KBM-7 (cell line): ENCODE results near the gene ACAT1.
"Not testable (repeated sequence)": the region's sequence is repeated elsewhere in the genome, so short reads cannot be mapped to it uniquely, and the experiment has no call there.

Experiments used
- DNase-seq: peaks from one replicate; pipeline ENCODE4 v3.0.0-alpha.2; 2015
- in situ Hi-C: fragments of 300-500 bp; cut with MboI; formaldehyde crosslinking; loops from 2 replicates; pipeline ENCODE4 v1.14.3; 2020; ENCODE audit warnings: low sequenced_read_pairs, low pct_unique_long_range_greater_than_20kb, mixed read lengths

The ACAT1 gene

GRCh38 chr11:108121274-108122155 is at the start of gene ACAT1:
Gene ACAT1, plus strand, starts transcription at chr11:108121567. Its CDS starts 40 bp downstream, at chr11:108121607.
- peak; percentile 95 for DNase-seq
- in situ Hi-C loops, result no loop called here

- in situ Hi-C loops, result no loop called here
- no peak for DNase-seq
These were observed 36.6 kb upstream of the ACAT1 start for GRCh38 chr11:108084811-108085210.

DNA sequence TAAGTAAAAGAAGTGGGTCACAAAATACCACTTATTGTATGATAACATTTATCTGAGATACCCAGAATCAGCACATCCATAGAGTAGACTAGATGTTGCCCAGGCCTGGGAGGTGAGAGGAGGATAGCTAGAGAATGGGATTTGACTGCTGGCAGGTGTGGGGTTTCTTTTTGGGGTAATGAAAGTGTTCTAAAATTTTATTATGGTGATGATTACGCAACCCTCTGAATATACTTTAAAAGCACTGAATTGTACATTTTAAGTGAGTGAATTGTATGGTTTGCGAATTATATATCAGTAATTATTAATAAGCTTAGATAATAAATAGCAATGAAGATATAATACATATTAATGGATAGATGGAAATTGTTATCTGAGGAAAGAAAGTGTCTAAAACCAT is 35.7 kb upstream of the ACAT1 start:
- in situ Hi-C loops, result no loop called here
- no peak for DNase-seq

DNA sequence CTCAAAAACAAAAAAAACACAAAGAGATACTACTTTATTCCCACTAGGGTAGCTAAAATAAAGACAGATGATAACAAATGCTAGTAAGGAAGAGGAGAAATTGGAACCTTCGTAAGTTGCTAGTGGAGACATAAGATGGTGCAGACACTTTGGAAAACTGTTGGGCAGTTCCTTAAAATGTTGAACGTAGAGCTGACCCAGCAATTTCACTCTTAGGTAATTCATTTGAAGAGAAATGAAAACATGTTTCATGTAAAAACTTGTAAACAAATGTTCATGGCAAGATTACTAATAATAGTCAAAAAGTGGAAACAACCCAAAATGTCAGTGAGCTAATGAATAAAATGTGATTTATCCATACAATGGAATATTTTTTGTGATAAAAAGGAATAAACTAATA is 29.2 kb upstream of the ACAT1 start:
- in situ Hi-C loops, result no loop called here
- DNase-seq, result no peak

- in situ Hi-C loops, result no loop called here
- DNase-seq, result no peak
These were observed 28.1 kb upstream of the ACAT1 start for GRCh38 chr11:108093128-108093904.

GRCh38 chr11:108097179-108097578 is 24.2 kb upstream of the ACAT1 start:
- in situ Hi-C loops, result no loop called here
- DNase-seq, result no peak

DNA sequence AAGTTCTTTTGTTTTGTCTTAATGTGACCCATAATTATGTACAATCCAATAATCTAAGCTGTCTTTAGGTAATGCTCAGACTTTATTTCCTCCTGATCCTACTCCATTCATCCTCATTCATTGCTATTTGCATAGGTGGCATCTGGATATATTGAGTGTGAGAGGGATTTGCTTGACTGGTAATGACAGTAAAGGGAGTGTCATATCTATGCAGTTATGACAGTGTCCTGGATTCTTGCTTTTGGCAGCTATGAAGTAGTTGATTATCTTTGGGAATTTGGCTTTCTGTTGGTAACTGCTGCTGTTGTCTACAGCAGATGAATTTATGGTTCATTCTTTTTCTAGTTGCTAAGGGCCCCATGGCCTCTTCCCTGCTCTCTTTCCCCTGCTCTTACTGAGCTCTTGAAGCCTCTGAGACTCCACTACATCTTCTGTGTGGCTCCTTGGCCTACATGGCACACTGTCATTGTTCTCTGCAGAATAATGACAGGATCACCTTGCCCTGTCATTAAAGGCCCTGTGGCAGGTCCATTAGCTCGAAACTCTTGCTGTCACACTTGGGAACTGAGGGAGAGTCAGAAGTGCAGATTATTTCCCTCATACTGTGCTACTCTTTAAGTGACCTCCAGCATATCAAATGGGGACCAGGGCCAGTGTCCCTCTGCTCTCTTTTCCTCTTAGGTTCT is 20.1 kb upstream of the ACAT1 start:
- no peak for DNase-seq
- in situ Hi-C loops, result no loop called here

GRCh38 chr11:108111126-108111525 is 10.2 kb upstream of the ACAT1 start:
- in situ Hi-C loops, result no loop called here

GRCh38 chr11:108112057-108112456 is 9.3 kb upstream of the ACAT1 start:
- no peak for DNase-seq
- in situ Hi-C loops, result no loop called here

More at GRCh38 chr11:108111126-108111525, 10.2 kb upstream of the ACAT1 start:
- DNase-seq, result no peak

DNA sequence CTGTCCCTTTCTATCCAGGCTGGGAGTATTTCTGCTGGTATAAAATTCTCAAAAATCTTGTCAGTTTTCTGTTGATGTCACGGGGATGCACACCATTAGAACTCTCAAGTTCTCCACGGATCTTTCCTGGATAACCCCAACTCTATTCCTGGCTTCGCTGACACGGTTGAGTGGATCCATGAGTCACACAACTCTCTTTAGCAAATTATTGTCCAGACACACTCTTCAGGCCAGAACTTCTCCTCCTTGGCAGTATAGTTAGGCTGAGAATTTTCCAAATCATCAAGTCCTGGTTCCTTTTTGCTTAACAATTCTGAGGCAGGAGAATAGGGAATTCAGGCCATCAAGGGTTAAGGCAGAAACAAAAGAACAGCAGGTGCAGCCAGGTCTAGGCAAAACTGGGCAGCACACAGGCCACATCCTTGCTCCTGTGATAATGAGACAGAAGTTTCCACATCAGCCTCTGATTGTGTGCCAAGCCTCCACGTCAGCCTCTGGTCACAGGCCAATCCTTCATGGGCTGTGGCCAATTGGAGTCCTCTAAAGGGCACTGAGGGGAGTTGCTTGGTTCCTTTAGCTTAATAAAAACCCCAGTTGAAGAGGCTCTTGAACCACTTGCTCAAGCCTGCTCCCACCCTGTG is 5.7 kb upstream of the ACAT1 start:
- in situ Hi-C loops, result no loop called here
- DNase-seq, result no peak

- peak; percentile 52 for DNase-seq
- in situ Hi-C loops, result no loop called here
These were observed 3.5 kb upstream of the ACAT1 start for GRCh38 chr11:108117746-108118371.

- DNase-seq, in situ Hi-C loops: not testable (repeated sequence)
These were observed 462 bp upstream of the ACAT1 start for GRCh38 chr11:108120936-108121273.

DNA sequence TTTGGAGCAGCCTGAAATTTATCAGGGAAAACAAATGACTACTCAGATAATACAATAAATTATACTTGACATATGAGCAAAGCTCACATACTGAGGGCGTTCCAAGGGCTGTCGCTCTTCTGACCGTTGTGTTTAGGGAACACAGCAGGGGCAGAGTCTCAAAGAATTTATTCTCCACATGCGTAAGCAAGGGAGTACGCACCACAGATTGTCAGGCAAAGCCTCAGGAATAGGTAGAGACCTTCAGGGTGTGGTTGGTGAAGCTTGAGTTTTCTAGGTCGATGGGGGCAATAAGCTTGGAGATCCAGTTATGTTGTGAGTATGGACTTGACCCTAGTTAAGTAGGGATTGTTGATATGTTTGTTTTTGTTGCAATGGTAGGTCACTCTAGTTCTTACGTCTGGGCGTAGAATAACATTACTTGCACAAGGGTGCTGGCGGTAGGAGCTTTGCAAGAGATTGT is 830 bp downstream of the ACAT1 start:
- in situ Hi-C loops, result no loop called here

DNA sequence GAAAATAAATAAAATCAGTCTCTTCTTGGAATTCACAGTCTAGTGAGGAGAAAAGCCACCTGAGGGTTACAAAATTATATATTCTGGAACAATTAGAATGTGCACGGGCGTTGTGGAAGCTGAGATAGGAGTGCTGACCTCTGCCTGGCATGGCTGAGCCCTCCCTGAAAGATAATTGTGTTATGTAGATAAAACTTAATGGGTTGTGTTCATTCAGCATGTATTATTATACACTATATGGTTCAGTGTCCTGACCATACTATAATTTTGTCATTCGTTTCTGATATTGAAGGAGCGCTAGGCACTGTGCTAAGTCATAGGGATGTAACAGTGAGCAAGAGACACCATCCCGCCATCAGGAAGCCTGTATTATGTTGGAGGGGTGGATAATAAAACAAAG is 3.7 kb downstream of the ACAT1 start:
- no peak for DNase-seq
- in situ Hi-C loops, result loop anchor here (25.0 kb wide), 1 partner anchor 512 kb away; no protein-coding TSS in a partner anchor

More for the DNA sequence above, 830 bp downstream of the ACAT1 start:
- DNase-seq, result peak; percentile 35

- in situ Hi-C loops, result loop anchor here (25.0 kb wide), 1 partner anchor 509 kb away; no protein-coding TSS in a partner anchor
- no peak for DNase-seq
These were observed 7.4 kb downstream of the ACAT1 start for GRCh38 chr11:108128772-108129171.

DNA sequence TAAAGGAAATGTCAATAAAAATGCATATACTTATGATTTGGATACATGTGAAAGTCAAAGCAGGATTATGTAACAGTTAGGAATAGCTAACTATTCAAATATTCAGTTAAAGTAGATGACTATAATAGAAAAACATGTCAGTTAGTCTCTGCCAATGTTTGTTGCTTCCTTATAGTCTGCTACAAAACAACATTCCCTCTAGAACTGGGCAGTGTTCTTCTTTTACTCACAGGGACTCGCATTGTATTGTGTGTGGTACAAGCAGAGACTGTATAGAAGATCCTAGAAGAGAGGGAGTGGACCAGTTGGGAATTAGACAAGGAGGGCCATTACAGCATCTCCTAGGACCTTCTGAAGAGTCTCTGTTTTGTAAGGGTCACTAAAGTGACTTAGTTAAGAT is 10.6 kb downstream of the ACAT1 start:
- no peak for DNase-seq
- in situ Hi-C loops, result loop anchor here (25.0 kb wide), 1 partner anchor 505 kb away; no protein-coding TSS in a partner anchor

- not testable (repeated sequence) for DNase-seq
- in situ Hi-C loops, result loop anchor here (25.0 kb wide), 1 partner anchor 504 kb away; no protein-coding TSS in a partner anchor
These were observed 11.7 kb downstream of the ACAT1 start for GRCh38 chr11:108132993-108133538.
